K562 (cell line): ENCODE measurements around the gene TMEM53. TPM values are rescaled to one million over a fixed set of nuclear protein-coding genes. Genes with fewer than 3 reads are reported as not detected.
A peak's percentile ranks its signal among the peaks of the same experiment; 100 is the strongest.

Experiments used
- BRD9 ChIP-seq: fragments of 450-650 bp; IDR thresholded peaks from 2 replicates; pipeline ENCODE4 v1.6.1; 2018; ENCODE audit warnings: low read depth; ENCODE audit not compliant: partially characterized antibody
- CCAR2 ChIP-seq: fragments of 200-400 bp; formaldehyde crosslinking; IDR thresholded peaks from 2 replicates; pipeline ENCODE4 v1.6.1; 2017; ENCODE audit warnings: mild to moderate bottlenecking, low read depth, low read length
- CSDE1 ChIP-seq, 2 experiments: fragments of 450-650 bp; IDR thresholded peaks; 2 replicates each; pipeline ENCODE4 v1.6.1; 2016; ENCODE audit warnings: mild to moderate bottlenecking in 1 of 2
- DDX20 ChIP-seq: fragments of 450-650 bp; IDR thresholded peaks from 2 replicates; pipeline ENCODE4 v1.6.1; 2016; ENCODE audit warnings: missing genetic modification characterization, low read depth, mild to moderate bottlenecking, missing compliant biosample characterization, moderate library complexity
- E2F5 ChIP-seq: sonication (generic); formaldehyde crosslinking; IDR thresholded peaks from 2 replicates; pipeline ENCODE4 v1.8.0; 2022; ENCODE audit warnings: mild to moderate bottlenecking, missing genetic modification reagents
- PCBP1 ChIP-seq: fragments of 200-400 bp; formaldehyde crosslinking; IDR thresholded peaks from 2 replicates; pipeline ENCODE4 v1.6.1; 2018; ENCODE audit warnings: mild to moderate bottlenecking, low read depth, low read length; ENCODE audit not compliant: poor library complexity, severe bottlenecking
- ZNF511 ChIP-seq: sonication (generic); formaldehyde crosslinking; IDR thresholded peaks from 2 replicates; pipeline ENCODE4 v1.8.0; 2022; ENCODE audit warnings: mild to moderate bottlenecking, missing genetic modification reagents
- polyA plus RNA-seq, 8 experiments: library from polyadenylated mRNA; depleted of rRNA in 4 of 8; stranded (reverse) in 5 of 8; unstranded in 3 of 8; fragments of >200 nt; fragmentation: Nextera tagmentation in 2 of 8; fragmentation: Illumina TruSeq in 1 of 8; extraction: Ambion mirVana in 2 of 8; extraction: Trizol in 1 of 8; gene quantifications; 2 replicates each; pipeline versions ENCODE4 v1.2.1 to v1.2.3, GENCODE V29; 2011 to 2014; ENCODE audit warnings: inconsistent platforms in 1 of 8, missing spikeins in 1 of 8
- total RNA-seq, 7 experiments: library from RNA; depleted of rRNA in 6 of 7; stranded (reverse); fragments of >200 nt in 6 of 7; fragmentation: Illumina TruSeq in 2 of 7; extraction: Trizol in 2 of 7; gene quantifications; 2 replicates each; pipeline versions ENCODE4 v1.2.1 to v1.2.3, GENCODE V29; 2011 to 2021; ENCODE audit warnings: low replicate concordance in 1 of 7
- TF ChIP-seq, protein P1 (sequence below): fragments of 450-650 bp; IDR thresholded peaks from 2 replicates; pipeline ENCODE4 v1.6.1; 2016; ENCODE audit warnings: mild to moderate bottlenecking, moderate library complexity
- TF ChIP-seq, protein P2 (sequence below), 2 experiments: fragments of 450-650 bp in 1 of 2; IDR thresholded peaks; 2 replicates each; pipeline ENCODE4 v1.6.1; 2011 to 2017; ENCODE audit warnings: low read depth in 2 of 2, antibody characterized with exemption in 1 of 2, borderline replicate concordance in 1 of 2, low read length in 1 of 2, mild to moderate bottlenecking in 1 of 2, mixed read lengths in 1 of 2; ENCODE audit not compliant: control insufficient read depth in 1 of 2

The TMEM53 gene
- total and polyA plus RNA-seq, 9 of the 15 experiments (the other 6 are each of a cell fraction or from before 2014, with no cell fraction given) = 0.23 to 3.7 (median 2.0) TPM

GRCh38 chr1:44721485-44722361, 47.4 kb upstream of the TMEM53 start (continued):
- TF ChIP-seq, protein P1, sequence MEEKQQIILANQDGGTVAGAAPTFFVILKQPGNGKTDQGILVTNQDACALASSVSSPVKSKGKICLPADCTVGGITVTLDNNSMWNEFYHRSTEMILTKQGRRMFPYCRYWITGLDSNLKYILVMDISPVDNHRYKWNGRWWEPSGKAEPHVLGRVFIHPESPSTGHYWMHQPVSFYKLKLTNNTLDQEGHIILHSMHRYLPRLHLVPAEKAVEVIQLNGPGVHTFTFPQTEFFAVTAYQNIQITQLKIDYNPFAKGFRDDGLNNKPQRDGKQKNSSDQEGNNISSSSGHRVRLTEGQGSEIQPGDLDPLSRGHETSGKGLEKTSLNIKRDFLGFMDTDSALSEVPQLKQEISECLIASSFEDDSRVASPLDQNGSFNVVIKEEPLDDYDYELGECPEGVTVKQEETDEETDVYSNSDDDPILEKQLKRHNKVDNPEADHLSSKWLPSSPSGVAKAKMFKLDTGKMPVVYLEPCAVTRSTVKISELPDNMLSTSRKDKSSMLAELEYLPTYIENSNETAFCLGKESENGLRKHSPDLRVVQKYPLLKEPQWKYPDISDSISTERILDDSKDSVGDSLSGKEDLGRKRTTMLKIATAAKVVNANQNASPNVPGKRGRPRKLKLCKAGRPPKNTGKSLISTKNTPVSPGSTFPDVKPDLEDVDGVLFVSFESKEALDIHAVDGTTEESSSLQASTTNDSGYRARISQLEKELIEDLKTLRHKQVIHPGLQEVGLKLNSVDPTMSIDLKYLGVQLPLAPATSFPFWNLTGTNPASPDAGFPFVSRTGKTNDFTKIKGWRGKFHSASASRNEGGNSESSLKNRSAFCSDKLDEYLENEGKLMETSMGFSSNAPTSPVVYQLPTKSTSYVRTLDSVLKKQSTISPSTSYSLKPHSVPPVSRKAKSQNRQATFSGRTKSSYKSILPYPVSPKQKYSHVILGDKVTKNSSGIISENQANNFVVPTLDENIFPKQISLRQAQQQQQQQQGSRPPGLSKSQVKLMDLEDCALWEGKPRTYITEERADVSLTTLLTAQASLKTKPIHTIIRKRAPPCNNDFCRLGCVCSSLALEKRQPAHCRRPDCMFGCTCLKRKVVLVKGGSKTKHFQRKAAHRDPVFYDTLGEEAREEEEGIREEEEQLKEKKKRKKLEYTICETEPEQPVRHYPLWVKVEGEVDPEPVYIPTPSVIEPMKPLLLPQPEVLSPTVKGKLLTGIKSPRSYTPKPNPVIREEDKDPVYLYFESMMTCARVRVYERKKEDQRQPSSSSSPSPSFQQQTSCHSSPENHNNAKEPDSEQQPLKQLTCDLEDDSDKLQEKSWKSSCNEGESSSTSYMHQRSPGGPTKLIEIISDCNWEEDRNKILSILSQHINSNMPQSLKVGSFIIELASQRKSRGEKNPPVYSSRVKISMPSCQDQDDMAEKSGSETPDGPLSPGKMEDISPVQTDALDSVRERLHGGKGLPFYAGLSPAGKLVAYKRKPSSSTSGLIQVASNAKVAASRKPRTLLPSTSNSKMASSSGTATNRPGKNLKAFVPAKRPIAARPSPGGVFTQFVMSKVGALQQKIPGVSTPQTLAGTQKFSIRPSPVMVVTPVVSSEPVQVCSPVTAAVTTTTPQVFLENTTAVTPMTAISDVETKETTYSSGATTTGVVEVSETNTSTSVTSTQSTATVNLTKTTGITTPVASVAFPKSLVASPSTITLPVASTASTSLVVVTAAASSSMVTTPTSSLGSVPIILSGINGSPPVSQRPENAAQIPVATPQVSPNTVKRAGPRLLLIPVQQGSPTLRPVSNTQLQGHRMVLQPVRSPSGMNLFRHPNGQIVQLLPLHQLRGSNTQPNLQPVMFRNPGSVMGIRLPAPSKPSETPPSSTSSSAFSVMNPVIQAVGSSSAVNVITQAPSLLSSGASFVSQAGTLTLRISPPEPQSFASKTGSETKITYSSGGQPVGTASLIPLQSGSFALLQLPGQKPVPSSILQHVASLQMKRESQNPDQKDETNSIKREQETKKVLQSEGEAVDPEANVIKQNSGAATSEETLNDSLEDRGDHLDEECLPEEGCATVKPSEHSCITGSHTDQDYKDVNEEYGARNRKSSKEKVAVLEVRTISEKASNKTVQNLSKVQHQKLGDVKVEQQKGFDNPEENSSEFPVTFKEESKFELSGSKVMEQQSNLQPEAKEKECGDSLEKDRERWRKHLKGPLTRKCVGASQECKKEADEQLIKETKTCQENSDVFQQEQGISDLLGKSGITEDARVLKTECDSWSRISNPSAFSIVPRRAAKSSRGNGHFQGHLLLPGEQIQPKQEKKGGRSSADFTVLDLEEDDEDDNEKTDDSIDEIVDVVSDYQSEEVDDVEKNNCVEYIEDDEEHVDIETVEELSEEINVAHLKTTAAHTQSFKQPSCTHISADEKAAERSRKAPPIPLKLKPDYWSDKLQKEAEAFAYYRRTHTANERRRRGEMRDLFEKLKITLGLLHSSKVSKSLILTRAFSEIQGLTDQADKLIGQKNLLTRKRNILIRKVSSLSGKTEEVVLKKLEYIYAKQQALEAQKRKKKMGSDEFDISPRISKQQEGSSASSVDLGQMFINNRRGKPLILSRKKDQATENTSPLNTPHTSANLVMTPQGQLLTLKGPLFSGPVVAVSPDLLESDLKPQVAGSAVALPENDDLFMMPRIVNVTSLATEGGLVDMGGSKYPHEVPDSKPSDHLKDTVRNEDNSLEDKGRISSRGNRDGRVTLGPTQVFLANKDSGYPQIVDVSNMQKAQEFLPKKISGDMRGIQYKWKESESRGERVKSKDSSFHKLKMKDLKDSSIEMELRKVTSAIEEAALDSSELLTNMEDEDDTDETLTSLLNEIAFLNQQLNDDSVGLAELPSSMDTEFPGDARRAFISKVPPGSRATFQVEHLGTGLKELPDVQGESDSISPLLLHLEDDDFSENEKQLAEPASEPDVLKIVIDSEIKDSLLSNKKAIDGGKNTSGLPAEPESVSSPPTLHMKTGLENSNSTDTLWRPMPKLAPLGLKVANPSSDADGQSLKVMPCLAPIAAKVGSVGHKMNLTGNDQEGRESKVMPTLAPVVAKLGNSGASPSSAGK = peak; percentile 97
- peak; percentile 65; the same call in 1 of the 2 replicates for TF ChIP-seq DDX20
- TF ChIP-seq CCAR2 = 0 out of 2 replicates have a peak, but pooled peaks have one; percentile 34
- TF ChIP-seq, protein P2, sequence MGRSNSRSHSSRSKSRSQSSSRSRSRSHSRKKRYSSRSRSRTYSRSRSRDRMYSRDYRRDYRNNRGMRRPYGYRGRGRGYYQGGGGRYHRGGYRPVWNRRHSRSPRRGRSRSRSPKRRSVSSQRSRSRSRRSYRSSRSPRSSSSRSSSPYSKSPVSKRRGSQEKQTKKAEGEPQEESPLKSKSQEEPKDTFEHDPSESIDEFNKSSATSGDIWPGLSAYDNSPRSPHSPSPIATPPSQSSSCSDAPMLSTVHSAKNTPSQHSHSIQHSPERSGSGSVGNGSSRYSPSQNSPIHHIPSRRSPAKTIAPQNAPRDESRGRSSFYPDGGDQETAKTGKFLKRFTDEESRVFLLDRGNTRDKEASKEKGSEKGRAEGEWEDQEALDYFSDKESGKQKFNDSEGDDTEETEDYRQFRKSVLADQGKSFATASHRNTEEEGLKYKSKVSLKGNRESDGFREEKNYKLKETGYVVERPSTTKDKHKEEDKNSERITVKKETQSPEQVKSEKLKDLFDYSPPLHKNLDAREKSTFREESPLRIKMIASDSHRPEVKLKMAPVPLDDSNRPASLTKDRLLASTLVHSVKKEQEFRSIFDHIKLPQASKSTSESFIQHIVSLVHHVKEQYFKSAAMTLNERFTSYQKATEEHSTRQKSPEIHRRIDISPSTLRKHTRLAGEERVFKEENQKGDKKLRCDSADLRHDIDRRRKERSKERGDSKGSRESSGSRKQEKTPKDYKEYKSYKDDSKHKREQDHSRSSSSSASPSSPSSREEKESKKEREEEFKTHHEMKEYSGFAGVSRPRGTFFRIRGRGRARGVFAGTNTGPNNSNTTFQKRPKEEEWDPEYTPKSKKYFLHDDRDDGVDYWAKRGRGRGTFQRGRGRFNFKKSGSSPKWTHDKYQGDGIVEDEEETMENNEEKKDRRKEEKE (IDR thresholded peaks at IDR 0.05; ENCODE audit: borderline replicate concordance in 1 of 2, control insufficient read depth in 1 of 2, low read depth in 2 of 2, low read length in 1 of 2) = peak; percentile 86 to 100
- peak; percentile 98 for TF ChIP-seq ZNF511 (CRISPR knock-in tag)
- peak; percentile 53 for TF ChIP-seq BRD9
- no peak for TF ChIP-seq PCBP1
- peak in 1 of 2 experiments; percentile 100; a peak in 2 of 4 replicates for TF ChIP-seq CSDE1 (IDR thresholded peaks at IDR 0.05)
- TF ChIP-seq E2F5 (CRISPR knock-in tag) = peak; percentile 99
